Measurements from ENCODE around the gene BTBD9. TPM values are rescaled to one million over a fixed set of nuclear protein-coding genes. Genes with fewer than 3 reads are reported as not detected.

Gene BTBD9
- total RNA-seq, 1 donor from 2014 or later, result 4.5 TPM

- TF ChIP-seq CTCF (IDR thresholded peaks at IDR 0.05; ENCODE audit: insufficient read depth, low read length, severe bottlenecking), result no peak
- no peak overlapping the region for H3K4me3 ChIP-seq (ENCODE audit: low read depth, low read length)
- H3K36me3 ChIP-seq (ENCODE audit: control insufficient read depth, insufficient read depth, low read length), result no peaks in the 10 kb centered on the region
- DNase-seq (ENCODE audit: low read depth), result no peak
- H3K27me3 ChIP-seq (ENCODE audit: control insufficient read depth, insufficient read depth, low read length), result no peaks in the 10 kb centered on the region
- no peak for FAIRE-seq
Observed at GRCh38 chr6:38279423-38279822, 360.3 kb downstream of the BTBD9 start.

- Histone ChIP-seq H3K36me3 (ENCODE audit: control insufficient read depth, insufficient read depth, low read length) (no peaks in the 10 kb centered on the region), H3K27me3 (ENCODE audit: control insufficient read depth, insufficient read depth, low read length) (no peaks in the 10 kb centered on the region), H3K4me3 (ENCODE audit: low read depth, low read length) (no peak overlapping the region)
- no peak for TF ChIP-seq CTCF (IDR thresholded peaks at IDR 0.05; ENCODE audit: insufficient read depth, low read length, severe bottlenecking)
- no peak for DNase-seq (ENCODE audit: low read depth)
- no peak for FAIRE-seq
Observed at GRCh38 chr6:38273325-38273724, 366.4 kb downstream of the BTBD9 start.

- Histone ChIP-seq H3K4me3 (ENCODE audit: low read depth, low read length) (no peak overlapping the region), H3K27me3 (ENCODE audit: control insufficient read depth, insufficient read depth, low read length) (no peaks in the 10 kb centered on the region), H3K36me3 (ENCODE audit: control insufficient read depth, insufficient read depth, low read length) (no peaks in the 10 kb centered on the region)
- FAIRE-seq (no peak), DNase-seq (ENCODE audit: low read depth) (no peak)
- TF ChIP-seq CTCF (IDR thresholded peaks at IDR 0.05; ENCODE audit: insufficient read depth, low read length, severe bottlenecking), result no peak
Observed at GRCh38 chr6:38272222-38272621, 367.5 kb downstream of the BTBD9 start.

GRCh38 chr6:38271081-38271480 is 368.6 kb downstream of the BTBD9 start:
- no peak for FAIRE-seq
- Histone ChIP-seq H3K36me3 (ENCODE audit: control insufficient read depth, insufficient read depth, low read length) (no peaks in the 10 kb centered on the region), H3K27me3 (ENCODE audit: control insufficient read depth, insufficient read depth, low read length) (no peaks in the 10 kb centered on the region), H3K4me3 (ENCODE audit: low read depth, low read length) (no peak overlapping the region)
- no peak for TF ChIP-seq CTCF (IDR thresholded peaks at IDR 0.05; ENCODE audit: insufficient read depth, low read length, severe bottlenecking)
- DNase-seq (ENCODE audit: low read depth), result no peak

GRCh38 chr6:38270367-38270766 is 369.4 kb downstream of the BTBD9 start:
- no peak for TF ChIP-seq CTCF (IDR thresholded peaks at IDR 0.05; ENCODE audit: insufficient read depth, low read length, severe bottlenecking)
- no peak for FAIRE-seq
- H3K27me3 ChIP-seq (ENCODE audit: control insufficient read depth, insufficient read depth, low read length), result no peaks in the 10 kb centered on the region
- no peak overlapping the region for H3K4me3 ChIP-seq (ENCODE audit: low read depth, low read length)
- H3K36me3 ChIP-seq (ENCODE audit: control insufficient read depth, insufficient read depth, low read length), result no peaks in the 10 kb centered on the region
- no peak for DNase-seq (ENCODE audit: low read depth)

GRCh38 chr6:38269461-38270172 is 370.1 kb downstream of the BTBD9 start:
- Histone ChIP-seq H3K4me3 (ENCODE audit: low read depth, low read length) (no peak overlapping the region), H3K36me3 (ENCODE audit: control insufficient read depth, insufficient read depth, low read length) (no peaks in the 10 kb centered on the region), H3K27me3 (ENCODE audit: control insufficient read depth, insufficient read depth, low read length) (no peaks in the 10 kb centered on the region)
- FAIRE-seq (no peak), DNase-seq (ENCODE audit: low read depth) (no peak)
- no peak for TF ChIP-seq CTCF (IDR thresholded peaks at IDR 0.05; ENCODE audit: insufficient read depth, low read length, severe bottlenecking)

Data from bronchial epithelial cell (primary cell).